ENCODE data around the gene KCNIP3. TPM values are rescaled to one million over a fixed set of nuclear protein-coding genes. Genes with fewer than 3 reads are reported as not detected.
"Not testable (repeated sequence)": the region's sequence is repeated elsewhere in the genome, so short reads cannot be mapped to it uniquely, and the experiment has no call there.

KCNIP3 gene
- total RNA-seq, 1 donor from 2014 or later = 7.2 TPM

DNA sequence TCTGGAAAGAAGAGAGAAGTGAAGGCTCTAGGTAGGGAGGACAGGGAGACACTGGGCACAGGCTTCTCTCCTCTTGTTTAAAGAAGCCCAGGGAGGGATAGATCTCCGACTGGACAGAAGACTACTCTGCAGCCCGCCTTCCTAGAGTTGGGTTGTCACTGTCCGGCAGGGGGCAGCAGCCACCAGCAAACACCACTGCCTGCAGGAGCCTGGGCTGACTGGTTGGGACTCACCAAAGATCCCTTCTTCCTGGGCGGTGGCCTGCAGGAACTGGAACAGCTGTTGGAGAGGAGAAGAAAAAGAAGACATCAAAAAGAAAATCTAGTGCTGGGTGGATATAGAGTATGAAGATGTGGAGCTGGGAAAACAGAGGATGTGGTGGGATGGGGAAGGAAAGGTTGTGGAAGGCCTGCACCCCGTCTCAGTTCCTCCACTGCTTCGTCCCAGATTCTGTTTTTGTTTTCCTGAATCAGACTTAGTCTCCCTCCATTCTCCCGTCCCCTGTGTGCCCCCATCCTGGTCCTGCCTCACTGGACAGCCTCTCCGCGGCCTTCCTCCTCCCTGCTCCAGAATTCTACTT, 117.0 kb downstream of the KCNIP3 start:
- TF ChIP-seq, protein P1, sequence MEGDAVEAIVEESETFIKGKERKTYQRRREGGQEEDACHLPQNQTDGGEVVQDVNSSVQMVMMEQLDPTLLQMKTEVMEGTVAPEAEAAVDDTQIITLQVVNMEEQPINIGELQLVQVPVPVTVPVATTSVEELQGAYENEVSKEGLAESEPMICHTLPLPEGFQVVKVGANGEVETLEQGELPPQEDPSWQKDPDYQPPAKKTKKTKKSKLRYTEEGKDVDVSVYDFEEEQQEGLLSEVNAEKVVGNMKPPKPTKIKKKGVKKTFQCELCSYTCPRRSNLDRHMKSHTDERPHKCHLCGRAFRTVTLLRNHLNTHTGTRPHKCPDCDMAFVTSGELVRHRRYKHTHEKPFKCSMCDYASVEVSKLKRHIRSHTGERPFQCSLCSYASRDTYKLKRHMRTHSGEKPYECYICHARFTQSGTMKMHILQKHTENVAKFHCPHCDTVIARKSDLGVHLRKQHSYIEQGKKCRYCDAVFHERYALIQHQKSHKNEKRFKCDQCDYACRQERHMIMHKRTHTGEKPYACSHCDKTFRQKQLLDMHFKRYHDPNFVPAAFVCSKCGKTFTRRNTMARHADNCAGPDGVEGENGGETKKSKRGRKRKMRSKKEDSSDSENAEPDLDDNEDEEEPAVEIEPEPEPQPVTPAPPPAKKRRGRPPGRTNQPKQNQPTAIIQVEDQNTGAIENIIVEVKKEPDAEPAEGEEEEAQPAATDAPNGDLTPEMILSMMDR (IDR thresholded peaks at IDR 0.05; ENCODE audit: insufficient read depth, low read length, poor library complexity, severe bottlenecking) = peak; percentile 83
- DNase-seq (ENCODE audit: low read depth); H3K27me3 ChIP-seq (ENCODE audit: control insufficient read depth, insufficient read depth, low read length); H3K4me3 ChIP-seq (ENCODE audit: low read depth, low read length); H3K36me3 ChIP-seq (ENCODE audit: control insufficient read depth, insufficient read depth, low read length): not testable (repeated sequence)

DNA sequence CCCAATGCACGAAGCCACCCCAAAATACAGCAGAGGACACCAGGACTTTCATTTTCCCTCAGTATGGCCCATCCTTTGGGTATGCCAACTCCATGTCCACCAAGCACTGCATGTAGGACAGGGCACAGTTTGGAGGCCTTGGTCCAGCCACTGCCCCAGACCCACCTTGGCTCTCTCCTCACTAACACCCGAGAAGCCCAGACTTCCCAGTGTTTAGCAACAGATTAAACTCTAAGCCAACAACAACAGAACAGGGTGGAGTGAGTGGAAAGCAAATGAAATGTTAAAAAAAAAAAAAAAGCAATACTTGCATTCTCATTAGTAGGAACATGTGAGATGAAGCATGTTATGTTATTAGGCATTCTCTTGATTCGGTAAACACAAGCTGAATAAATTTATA, 118.0 kb downstream of the KCNIP3 start:
- H3K27me3 ChIP-seq (ENCODE audit: control insufficient read depth, insufficient read depth, low read length); H3K4me3 ChIP-seq (ENCODE audit: low read depth, low read length); DNase-seq (ENCODE audit: low read depth); H3K36me3 ChIP-seq (ENCODE audit: control insufficient read depth, insufficient read depth, low read length): not testable (repeated sequence)

DNA sequence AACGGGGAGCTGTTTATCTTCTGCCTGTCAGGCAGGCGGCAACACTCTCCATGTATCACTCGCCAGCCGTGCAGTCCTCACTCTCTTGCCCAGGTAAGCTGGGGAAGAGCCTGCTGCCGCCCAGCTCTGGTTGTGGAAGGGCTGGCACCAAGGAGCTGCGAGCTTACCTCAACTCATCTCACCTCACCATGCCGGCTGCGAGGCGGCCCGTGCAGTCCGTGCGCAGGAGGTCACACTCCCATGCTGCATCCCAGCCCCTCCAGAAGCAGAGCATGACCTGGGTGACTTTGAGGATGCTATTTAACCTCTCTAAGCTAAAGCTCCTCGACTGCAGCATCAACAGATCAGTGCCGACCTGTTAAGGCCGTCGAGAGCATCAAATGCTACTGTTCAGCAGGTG, 118.4 kb downstream of the KCNIP3 start:
- DNase-seq (ENCODE audit: low read depth); H3K4me3 ChIP-seq (ENCODE audit: low read depth, low read length); H3K36me3 ChIP-seq (ENCODE audit: control insufficient read depth, insufficient read depth, low read length); H3K27me3 ChIP-seq (ENCODE audit: control insufficient read depth, insufficient read depth, low read length): not testable (repeated sequence)

DNA sequence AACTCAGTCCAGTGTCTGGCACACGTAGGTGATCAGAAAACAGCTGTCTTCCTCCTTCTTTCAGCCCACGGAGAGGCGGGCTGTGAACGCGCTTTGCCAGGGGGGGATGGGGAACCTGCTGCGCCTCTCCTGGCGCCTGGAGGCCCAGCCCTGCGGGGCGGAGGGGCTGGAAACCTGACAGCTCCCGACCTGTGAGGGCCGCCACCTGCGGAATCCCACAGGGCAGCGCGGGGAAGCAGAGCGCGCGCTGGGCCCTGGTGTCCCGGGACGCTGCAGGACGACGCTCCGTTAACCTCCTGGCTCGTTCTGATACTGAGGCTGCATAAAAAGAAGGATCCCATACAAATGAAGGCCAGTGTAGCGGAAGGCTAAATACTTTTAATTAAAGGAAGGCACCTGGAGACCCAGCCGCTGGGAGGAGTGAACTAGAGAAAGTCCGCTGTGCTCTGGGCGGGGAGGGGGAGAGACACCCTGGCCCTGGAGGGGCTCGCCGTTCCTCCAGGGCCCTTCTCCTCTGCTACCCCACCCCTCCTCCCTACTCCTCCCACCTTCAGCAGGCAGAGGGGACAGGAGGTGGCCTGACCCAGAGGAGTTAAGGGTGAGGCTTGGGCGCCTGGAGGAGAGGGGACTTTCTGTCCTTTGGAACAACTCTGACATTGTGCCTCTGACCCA, 130.2 kb downstream of the KCNIP3 start:
- DNase-seq (ENCODE audit: low read depth); H3K27me3 ChIP-seq (ENCODE audit: control insufficient read depth, insufficient read depth, low read length); H3K4me3 ChIP-seq (ENCODE audit: low read depth, low read length); H3K36me3 ChIP-seq (ENCODE audit: control insufficient read depth, insufficient read depth, low read length): not testable (repeated sequence)

DNA sequence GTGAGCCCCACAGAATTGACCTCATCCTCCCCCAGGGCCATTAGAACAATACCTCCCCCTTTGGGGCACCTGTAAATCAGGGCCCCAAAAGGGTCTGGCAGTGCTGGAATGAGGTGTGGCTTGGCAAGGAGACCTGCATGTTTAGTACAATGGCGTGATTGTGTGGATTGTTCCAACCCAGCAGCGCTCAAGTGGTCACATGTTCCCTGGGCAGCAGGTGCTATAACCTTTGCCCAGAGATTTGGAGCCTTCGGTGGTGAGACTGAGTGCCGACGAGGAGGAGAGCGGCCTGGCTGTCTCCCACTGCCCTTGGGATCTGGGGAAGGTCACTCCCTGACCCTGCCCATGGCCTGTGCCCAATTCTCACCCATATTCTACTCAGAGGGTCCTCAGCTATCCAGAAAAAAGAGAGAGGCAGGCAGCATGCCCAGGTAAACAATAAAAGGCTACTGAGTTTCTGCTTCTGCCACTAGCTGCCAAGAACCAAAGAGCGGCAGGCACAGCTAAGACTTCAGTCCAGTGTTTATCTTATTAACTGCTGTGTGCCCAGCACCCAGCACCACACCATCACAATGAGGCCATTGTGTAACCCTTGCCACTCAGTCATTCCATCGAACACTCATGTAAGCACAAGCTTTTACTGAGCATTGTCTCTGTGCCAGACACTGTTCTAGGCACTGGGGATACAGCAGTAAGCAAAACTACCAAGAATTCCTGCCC, 132.8 kb downstream of the KCNIP3 start:
- H3K4me3 ChIP-seq (ENCODE audit: low read depth, low read length); H3K27me3 ChIP-seq (ENCODE audit: control insufficient read depth, insufficient read depth, low read length); H3K36me3 ChIP-seq (ENCODE audit: control insufficient read depth, insufficient read depth, low read length); DNase-seq (ENCODE audit: low read depth): not testable (repeated sequence)

DNA sequence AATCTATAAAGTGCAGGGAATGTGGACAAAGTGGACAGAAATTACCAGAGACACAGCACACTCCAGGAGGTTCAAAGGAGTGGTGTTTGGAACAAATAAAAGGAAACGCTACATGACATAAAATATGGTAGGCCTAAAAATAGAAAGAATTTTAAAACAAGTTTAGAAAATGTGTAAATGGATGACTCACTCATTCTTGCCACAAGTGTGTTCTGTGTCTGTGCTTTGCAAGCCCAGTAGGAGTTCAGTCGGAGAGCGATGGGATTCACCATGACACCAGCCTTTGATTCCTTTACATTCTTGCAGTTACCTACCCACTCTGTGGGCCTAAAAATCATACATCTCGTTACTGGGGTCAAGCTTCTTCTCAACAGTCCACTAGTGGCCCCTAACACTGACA, 136.2 kb downstream of the KCNIP3 start:
- DNase-seq (ENCODE audit: low read depth); H3K27me3 ChIP-seq (ENCODE audit: control insufficient read depth, insufficient read depth, low read length); H3K4me3 ChIP-seq (ENCODE audit: low read depth, low read length); H3K36me3 ChIP-seq (ENCODE audit: control insufficient read depth, insufficient read depth, low read length): not testable (repeated sequence)

DNA sequence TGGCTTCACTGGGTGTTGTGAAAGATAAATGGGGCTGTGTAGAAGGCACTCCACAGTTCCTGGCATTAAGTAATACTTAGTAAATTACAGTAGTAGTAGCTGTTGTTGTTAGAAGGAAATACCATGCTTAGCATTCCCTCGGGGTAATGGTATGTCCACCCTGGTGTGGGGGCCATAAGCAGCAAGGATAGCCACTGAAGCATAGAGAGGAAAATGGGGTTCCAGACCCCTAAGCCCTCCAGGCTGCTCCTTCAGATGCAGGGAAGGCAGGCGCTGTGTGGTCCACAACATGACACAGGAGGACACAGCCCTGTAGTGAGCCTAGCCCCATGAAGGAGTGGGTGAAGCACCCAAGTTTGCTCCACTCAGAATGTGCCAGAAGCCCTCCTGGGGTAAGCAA, 136.8 kb downstream of the KCNIP3 start:
- DNase-seq (ENCODE audit: low read depth) = not testable (repeated sequence)

DNA sequence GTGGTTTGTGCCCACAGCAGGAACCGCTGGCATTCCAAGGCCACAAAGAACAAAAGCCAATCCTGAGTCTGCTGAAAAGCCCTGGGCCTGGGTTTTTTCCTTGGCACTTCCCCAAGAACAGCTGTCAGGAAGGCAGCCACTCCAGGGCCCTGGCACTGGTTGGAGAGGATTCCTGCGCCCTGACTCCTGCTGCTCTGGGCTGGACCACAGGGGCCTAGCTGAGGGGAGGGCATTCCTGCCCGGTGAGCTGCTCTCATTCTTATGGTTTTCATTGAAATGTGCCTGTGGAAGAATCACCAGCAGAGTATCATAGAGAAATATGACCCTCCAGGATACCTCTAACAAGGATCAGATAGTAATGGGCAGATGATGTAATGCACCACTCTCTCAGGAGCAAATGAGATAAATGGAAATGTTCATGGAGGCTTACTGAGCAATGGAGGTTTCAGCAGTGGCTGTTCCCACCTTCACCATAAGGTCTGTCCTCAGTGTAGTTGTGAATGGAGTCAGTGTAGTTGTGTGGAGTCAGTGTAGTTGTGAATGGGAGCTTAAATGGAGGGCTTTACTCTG, 137.4 kb downstream of the KCNIP3 start:
- DNase-seq (ENCODE audit: low read depth); H3K36me3 ChIP-seq (ENCODE audit: control insufficient read depth, insufficient read depth, low read length); H3K4me3 ChIP-seq (ENCODE audit: low read depth, low read length); H3K27me3 ChIP-seq (ENCODE audit: control insufficient read depth, insufficient read depth, low read length): not testable (repeated sequence)

More for the DNA sequence above, 136.8 kb downstream of the KCNIP3 start:
- H3K4me3 ChIP-seq (ENCODE audit: low read depth, low read length); H3K27me3 ChIP-seq (ENCODE audit: control insufficient read depth, insufficient read depth, low read length); H3K36me3 ChIP-seq (ENCODE audit: control insufficient read depth, insufficient read depth, low read length): not testable (repeated sequence)

DNA sequence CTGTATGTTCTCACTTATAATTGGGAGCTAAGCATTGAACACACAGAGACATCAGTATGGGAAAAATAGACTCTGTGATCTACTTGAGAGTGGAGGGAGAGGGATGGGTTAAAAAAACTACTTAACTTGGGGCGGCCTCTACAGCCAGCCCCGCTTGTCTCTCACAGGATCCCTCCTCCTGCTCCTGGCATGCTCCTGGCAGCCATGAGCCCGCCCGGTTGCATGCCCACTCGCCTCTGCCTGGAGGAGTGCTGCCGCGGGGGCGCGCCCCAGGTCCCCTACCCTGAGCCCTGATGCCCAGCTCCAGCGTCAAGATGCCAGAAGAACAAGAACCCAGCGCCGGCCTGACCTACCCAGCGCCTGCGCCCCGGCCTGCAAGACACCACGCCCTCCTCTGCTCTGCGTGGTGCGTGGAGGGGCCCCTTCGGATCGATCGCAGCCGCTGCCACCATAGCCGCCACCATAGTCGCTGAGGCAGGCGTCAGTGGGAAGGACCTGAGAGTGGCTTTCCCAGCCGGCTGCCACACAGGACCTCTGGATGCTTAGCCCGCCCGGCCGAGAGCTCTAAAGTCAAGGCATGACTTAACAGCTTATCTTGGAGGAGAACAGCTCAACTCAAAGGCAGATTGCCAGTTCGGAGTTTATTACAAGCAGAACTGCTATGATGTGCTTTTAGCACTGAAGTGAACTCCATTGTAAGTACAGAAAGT, 138.2 kb downstream of the KCNIP3 start:
- DNase-seq (ENCODE audit: low read depth); H3K4me3 ChIP-seq (ENCODE audit: low read depth, low read length); H3K27me3 ChIP-seq (ENCODE audit: control insufficient read depth, insufficient read depth, low read length); H3K36me3 ChIP-seq (ENCODE audit: control insufficient read depth, insufficient read depth, low read length): not testable (repeated sequence)

Other genes starting within 250 kb of the KCNIP3 start
- 44.9 and 66.1 TPM in 2 replicates for gene MRPS5, start 175.5 kb upstream of the KCNIP3 start, total RNA-seq
- gene ZNF514, start 137.5 kb upstream of the KCNIP3 start, total RNA-seq = 8.2 and 8.9 TPM in 2 replicates
- 5.1 and 6.1 TPM in 2 replicates for gene ZNF2, start 131.5 kb upstream of the KCNIP3 start, total RNA-seq
- 6.7 and 9.1 TPM in 2 replicates for gene ZNF892, start 89.8 kb upstream of the KCNIP3 start, total RNA-seq
- gene PROM2, start 22.9 kb upstream of the KCNIP3 start, total RNA-seq = 2.3 and 3.4 TPM in 2 replicates
- gene FAHD2A, start 105.4 kb downstream of the KCNIP3 start, total RNA-seq = 47.4 and 55.9 TPM in 2 replicates
- gene TRIM43B, start 187.4 kb downstream of the KCNIP3 start, total RNA-seq = 0.63 TPM in 1 of 2 replicates, not detected in the other

All from kidney epithelial cell (primary cell).